Renal cortical epithelial cell (primary cell): ENCODE results near the gene HOOK2. TPM values are rescaled to one million over a fixed set of nuclear protein-coding genes. Genes with fewer than 3 reads are reported as not detected.
"Not testable (repeated sequence)": the region's sequence is repeated elsewhere in the genome, so short reads cannot be mapped to it uniquely, and the experiment has no call there.

Source experiments
- DNase-seq: peaks from one replicate; pipeline ENCODE4 v3.0.0-alpha.2; 2011; ENCODE audit warnings: low read depth
- total RNA-seq: library from RNA; depleted of rRNA; stranded (reverse); fragments of >200 nt; gene quantifications from 2 replicates; pipeline ENCODE4 v1.2.3, GENCODE V29; 2014

Gene HOOK2
- total RNA-seq, 1 donor from 2014 or later = 30.8 TPM

GRCh38 chr19:12721656-12722565, 53.4 kb downstream of the HOOK2 start:
- peak; percentile 20 for DNase-seq

DNA sequence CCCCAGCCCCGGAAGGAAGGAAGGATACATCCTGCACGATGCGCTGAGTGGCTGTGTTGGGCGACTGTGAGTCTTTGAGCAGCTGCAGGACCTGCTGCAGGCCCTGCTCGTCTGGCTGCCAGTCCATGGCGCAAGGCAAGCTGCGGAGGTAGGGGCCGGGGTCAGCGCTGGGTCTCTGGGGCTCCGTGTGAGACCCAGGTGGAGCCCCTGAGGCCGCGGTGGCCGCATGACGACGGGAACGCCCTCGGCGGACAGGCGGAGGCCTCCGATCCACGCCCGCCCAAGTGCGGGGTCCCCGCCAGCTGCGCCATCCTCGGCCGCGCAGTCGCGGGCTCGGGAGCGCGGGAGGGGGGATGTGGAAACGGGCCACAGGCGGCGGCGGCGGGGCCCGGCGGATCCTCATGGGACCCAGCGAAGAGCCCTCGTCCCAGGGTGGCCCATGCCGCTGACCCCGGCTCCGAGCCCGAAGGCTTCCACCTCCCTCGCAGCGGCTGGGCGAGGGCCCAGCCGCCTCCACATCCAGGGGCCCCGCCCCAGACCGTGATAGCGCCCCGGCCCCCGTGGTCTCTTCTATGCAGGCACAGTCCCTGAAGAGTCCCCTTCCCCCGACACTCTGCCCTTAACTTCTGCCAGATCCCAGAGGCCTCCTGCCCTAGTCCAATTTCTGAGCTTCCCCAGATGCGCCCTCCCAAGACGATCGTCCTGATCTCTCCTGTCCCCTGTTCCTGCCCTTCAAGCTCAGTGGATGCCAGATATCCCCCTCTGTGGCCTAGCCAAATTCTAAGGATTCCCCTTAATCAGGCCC, 54.3 kb downstream of the HOOK2 start:
- DNase-seq = no peak

GRCh38 chr19:12720296-12720695, 55.1 kb downstream of the HOOK2 start:
- no peak for DNase-seq

DNA sequence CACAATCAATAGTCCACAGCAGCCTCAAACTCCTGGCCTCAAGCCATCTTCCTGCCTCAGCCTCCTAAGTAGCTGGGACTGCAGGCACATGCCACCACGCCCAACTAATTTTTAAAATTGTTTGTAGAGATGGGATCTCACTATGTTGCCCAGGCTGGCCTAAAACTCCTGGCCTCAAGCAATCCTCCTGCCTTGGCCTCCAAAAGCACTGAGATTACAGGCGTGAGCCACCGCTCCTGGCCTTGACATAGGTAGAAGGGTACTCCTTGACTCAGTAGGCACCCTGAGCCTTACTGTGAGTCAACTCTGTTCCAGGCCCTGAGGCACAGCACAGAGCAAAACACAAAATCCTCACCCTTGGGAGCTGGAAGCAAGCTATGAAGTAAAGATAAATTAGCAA, 59.4 kb downstream of the HOOK2 start:
- no peak for DNase-seq

- no peak for DNase-seq
Observed at GRCh38 chr19:12715102-12715501, 60.2 kb downstream of the HOOK2 start.

DNA sequence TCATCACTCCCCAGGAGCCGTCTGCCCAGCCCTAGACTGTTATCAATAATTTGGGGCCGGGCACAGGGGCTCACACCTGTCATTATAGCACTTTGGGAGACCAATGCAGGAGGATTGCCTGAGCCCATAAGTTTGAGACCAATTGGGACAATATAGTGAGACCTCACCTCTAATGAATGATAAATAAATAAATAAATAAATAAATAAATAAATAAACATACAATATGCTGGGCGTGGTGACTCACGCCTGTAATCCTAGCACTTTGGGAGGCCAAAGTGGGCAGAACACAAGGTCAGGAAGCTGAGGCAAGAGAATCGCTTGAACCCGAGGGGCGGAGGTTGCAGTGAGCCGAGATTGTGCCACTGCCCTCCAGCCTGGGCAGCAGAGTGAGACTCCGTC, 62.0 kb downstream of the HOOK2 start:
- not testable (repeated sequence) for DNase-seq

Other genes with a start within 250 kb of the HOOK2 start
- 8.3 and 19.9 TPM in 2 replicates for gene ZNF564, start 224.1 kb downstream of the HOOK2 start, total RNA-seq
- 10.2 and 19.6 TPM in 2 replicates for gene ZNF490, start 164.7 kb downstream of the HOOK2 start, total RNA-seq
- 13.2 and 21.0 TPM in 2 replicates for gene ZNF791, start 164.6 kb downstream of the HOOK2 start, total RNA-seq
- 72.1 and 92.0 TPM in 2 replicates for gene MAN2B1, start 108.8 kb downstream of the HOOK2 start, total RNA-seq
- 7.8 and 10.3 TPM in 2 replicates for gene WDR83, start 108.7 kb downstream of the HOOK2 start, total RNA-seq
- gene DHPS, start 93.7 kb downstream of the HOOK2 start, total RNA-seq = 42.8 and 49.1 TPM in 2 replicates
- gene GNG14, start 87.6 kb downstream of the HOOK2 start, total RNA-seq = not detected in 2 replicates
- 10.4 and 13.1 TPM in 2 replicates for gene FBXW9, start 78.9 kb downstream of the HOOK2 start, total RNA-seq
- gene TNPO2, start 51.6 kb downstream of the HOOK2 start, total RNA-seq = 17.0 and 67.3 TPM in 2 replicates
- 78.3 and 103 TPM in 2 replicates for gene TRIR, start 40.9 kb downstream of the HOOK2 start, total RNA-seq
- 74.4 and 121 TPM in 2 replicates for gene GET3, start 38.1 kb downstream of the HOOK2 start, total RNA-seq
- not detected in 2 replicates for gene BEST2, start 23.8 kb downstream of the HOOK2 start, total RNA-seq
- 120 and 130 TPM in 2 replicates for gene JUNB, start 15.9 kb upstream of the HOOK2 start, total RNA-seq
- gene PRDX2, start 26.2 kb upstream of the HOOK2 start, total RNA-seq = 215 and 236 TPM in 2 replicates
- not detected in 2 replicates for gene THSD8, start 26.5 kb upstream of the HOOK2 start, total RNA-seq
- gene RNASEH2A, start 31.0 kb upstream of the HOOK2 start, total RNA-seq = 7.7 and 19.6 TPM in 2 replicates
- not detected in 2 replicates for gene RTBDN, start 59.0 kb upstream of the HOOK2 start, total RNA-seq
- gene MAST1, start 63.0 kb upstream of the HOOK2 start, total RNA-seq = 0.20 and 0.52 TPM in 2 replicates
- 18.5 and 34.9 TPM in 2 replicates for gene DNASE2, start 105.9 kb upstream of the HOOK2 start, total RNA-seq
- not detected in 2 replicates for gene KLF1, start 111.6 kb upstream of the HOOK2 start, total RNA-seq
- 23.4 and 36.5 TPM in 2 replicates for gene GCDH, start 115.6 kb upstream of the HOOK2 start, total RNA-seq
- not detected in 2 replicates for gene SYCE2, start 143.7 kb upstream of the HOOK2 start, total RNA-seq
- 66.3 and 71.8 TPM in 2 replicates for gene FARSA, start 158.2 kb upstream of the HOOK2 start, total RNA-seq
- 962 and 1,180 TPM in 2 replicates for gene CALR, start 163.1 kb upstream of the HOOK2 start, total RNA-seq
- gene RAD23A, start 170.3 kb upstream of the HOOK2 start, total RNA-seq = 33.0 and 50.2 TPM in 2 replicates
- gene GADD45GIP1, start 181.7 kb upstream of the HOOK2 start, total RNA-seq = 10.3 and 20.0 TPM in 2 replicates
- gene DAND5, start 194.0 kb upstream of the HOOK2 start, total RNA-seq = 0.05 TPM in 1 of 2 replicates, not detected in the other
- gene NFIX, start 219.9 kb upstream of the HOOK2 start, total RNA-seq = 10.1 and 40.7 TPM in 2 replicates